Astrocyte of the spinal cord (primary cell): ENCODE data around the gene SLC9A9.

ENCODE experiments used
- DNase-seq: peaks from one replicate; pipeline ENCODE4 v3.0.0; 2011; ENCODE audit warnings: low read depth, low spot score
- H3K4me3 ChIP-seq: 2 replicates; pipeline ENCODE4 v1.5.1; 2011; ENCODE audit warnings: low read depth, mild to moderate bottlenecking, low read length, moderate library complexity
- in situ Hi-C: cut with HindIII; loops from 2 replicates; pipeline ENCODE4 v1.10.0; 2017; ENCODE audit warnings: low sequenced_read_pairs
- TF ChIP-seq, protein P1 (sequence below): IDR thresholded peaks from 2 replicates; pipeline ENCODE4 v1.5.1; 2012; ENCODE audit warnings: low read depth, mild to moderate bottlenecking, low read length, inconsistent platforms

The SLC9A9 gene

DNA sequence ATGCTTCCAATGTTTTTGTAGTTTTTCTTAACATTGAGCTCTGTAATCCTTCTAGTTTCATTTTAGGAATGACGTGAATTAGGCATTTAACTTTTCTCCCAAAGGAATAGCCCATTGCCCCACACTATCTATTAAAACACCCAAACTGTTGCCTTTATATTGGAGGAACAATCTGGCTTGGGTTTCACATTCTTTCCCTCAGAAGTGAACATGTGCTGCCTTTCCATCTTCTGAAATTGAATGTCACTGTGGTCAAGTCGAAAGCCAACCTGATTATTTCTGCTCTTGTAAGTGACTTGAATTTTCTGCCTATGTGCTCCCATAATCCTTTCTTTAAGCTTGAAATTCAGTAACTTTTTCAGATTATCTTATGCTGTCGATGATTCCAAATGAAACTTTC lies 214.5 kb downstream of the SLC9A9 start:
- in situ Hi-C loops = no loop called here
- no peak overlapping the region for H3K4me3 ChIP-seq
- TF ChIP-seq, protein P1, sequence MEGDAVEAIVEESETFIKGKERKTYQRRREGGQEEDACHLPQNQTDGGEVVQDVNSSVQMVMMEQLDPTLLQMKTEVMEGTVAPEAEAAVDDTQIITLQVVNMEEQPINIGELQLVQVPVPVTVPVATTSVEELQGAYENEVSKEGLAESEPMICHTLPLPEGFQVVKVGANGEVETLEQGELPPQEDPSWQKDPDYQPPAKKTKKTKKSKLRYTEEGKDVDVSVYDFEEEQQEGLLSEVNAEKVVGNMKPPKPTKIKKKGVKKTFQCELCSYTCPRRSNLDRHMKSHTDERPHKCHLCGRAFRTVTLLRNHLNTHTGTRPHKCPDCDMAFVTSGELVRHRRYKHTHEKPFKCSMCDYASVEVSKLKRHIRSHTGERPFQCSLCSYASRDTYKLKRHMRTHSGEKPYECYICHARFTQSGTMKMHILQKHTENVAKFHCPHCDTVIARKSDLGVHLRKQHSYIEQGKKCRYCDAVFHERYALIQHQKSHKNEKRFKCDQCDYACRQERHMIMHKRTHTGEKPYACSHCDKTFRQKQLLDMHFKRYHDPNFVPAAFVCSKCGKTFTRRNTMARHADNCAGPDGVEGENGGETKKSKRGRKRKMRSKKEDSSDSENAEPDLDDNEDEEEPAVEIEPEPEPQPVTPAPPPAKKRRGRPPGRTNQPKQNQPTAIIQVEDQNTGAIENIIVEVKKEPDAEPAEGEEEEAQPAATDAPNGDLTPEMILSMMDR = no peak
- no peak for DNase-seq

DNA sequence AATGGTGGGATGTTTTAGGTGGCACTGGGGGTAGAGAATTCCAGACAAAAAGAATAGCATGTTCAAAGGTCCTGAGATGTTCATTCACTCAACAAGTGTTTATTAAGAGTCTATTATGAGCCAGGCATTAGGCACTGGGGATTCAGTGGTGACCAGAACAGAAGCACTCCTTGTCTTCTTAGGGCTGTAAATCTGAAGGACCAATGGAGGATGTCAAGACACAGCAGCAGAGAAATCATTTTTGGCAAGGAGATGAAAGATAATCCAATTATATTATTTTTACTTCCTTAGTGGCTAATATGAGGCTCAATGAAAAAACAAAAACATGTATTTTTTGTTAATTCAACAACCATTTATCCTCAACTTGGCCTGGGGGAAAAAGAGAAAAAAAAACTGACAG lies 218.5 kb downstream of the SLC9A9 start:
- TF ChIP-seq, protein P1 = no peak
- DNase-seq = no peak
- in situ Hi-C loops = no loop called here
- H3K4me3 ChIP-seq = no peak overlapping the region

DNA sequence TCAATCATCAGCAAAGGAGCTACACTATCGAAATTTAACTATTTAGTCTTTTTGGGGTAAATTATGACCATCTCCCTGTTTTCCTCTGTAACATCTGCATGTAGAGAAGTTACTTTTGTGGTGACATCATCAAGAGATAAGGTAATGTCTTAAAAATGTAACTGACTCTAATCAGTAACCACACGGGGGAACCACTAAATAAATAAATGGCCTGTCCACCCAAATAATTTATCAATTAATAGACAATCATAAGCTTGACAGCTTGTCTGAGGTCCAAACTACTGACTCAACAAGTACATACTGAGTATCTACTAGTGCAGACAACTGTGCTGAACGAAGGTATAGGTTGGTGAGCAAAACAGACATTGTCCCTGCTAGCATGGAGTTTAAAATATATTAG lies 219.3 kb downstream of the SLC9A9 start:
- H3K4me3 ChIP-seq = no peak overlapping the region
- TF ChIP-seq, protein P1 = no peak
- DNase-seq = peak; percentile 50
- in situ Hi-C loops = no loop called here

DNA sequence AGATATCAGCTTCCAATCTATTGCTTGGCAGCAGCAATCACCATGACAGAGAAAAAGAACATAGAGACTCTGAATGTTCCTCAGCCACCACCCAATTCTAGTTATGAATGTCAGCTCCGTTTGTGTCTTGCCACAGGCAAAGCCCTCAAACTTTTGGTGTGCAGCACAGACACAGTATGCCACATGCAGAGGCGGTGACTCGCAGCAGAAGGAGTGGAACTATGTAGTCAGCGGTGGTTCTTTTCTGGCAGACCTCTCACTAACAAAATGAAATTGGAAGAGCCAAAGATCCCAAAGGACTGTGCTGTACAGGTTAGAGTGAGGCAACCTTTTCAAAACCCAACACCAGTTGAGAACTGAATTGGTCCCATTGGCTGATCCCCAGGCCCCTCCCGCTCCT lies 220.9 kb downstream of the SLC9A9 start:
- TF ChIP-seq, protein P1 = no peak
- in situ Hi-C loops = no loop called here
- no peak overlapping the region for H3K4me3 ChIP-seq
- DNase-seq = peak; percentile 61

DNA sequence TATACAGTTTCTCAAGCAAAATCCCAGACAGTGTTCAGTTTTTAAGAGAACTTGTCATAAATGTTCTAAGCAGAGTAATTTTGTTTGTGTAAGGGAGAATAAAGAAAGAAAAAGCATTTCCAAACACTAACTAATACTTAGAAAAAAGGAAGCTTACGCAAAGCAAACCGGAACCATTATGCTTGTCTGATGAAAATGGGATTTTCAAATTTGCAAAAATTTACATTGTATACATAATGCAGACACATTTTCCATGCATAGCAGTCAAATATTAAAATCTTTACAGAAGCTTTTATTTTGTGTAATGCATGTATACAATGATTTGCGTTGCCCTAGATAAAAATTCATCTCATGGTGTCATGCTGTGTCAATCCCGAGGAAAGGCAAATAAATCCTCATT lies 229.0 kb downstream of the SLC9A9 start:
- H3K4me3 ChIP-seq = no peak overlapping the region
- in situ Hi-C loops = no loop called here
- TF ChIP-seq, protein P1 = no peak
- no peak for DNase-seq

DNA sequence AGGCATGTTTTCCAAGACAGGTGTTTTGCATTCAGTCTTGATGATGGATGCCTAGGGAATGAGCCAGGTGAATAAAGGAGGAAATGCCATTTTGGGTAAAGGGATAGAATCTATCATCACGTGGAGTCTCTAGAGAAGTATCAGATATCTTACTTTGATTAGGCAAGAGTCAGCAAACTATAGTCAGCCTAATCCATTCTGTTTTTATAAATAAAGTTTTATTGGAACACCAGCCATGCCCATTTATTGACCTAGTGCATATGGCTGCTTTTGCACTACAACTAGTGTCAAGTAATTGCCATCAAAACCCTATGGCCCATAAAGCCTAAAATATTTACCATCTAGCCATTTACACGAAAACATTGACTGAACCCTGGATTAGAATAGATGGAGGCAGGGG lies 231.2 kb downstream of the SLC9A9 start:
- TF ChIP-seq, protein P1 = no peak
- DNase-seq = no peak
- no peak overlapping the region for H3K4me3 ChIP-seq
- in situ Hi-C loops = no loop called here

DNA sequence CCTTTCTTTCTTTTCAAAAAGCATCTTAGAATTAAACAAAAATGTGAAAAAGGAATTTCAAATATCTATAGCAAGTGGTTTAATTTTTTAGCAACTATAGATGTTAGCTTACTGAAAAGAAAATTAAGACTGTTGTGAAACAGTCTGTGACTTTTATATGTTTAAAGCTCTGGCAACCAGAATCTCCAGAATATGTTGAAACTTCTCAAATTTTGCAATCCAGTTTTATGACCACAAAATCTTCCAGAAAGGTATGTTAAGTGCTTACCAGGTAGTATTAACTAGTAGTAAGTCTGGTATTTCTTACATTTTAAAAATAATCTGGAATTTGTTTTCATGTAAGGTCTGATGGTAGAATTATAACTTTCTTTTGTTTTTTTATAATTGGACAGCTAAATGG lies 235.0 kb downstream of the SLC9A9 start:
- no peak overlapping the region for H3K4me3 ChIP-seq
- no peak for DNase-seq

More for the DNA sequence above, 235.0 kb downstream of the SLC9A9 start:
- in situ Hi-C loops = no loop called here
- TF ChIP-seq, protein P1 = no peak
